Adrenal gland (tissue), 5 donors: ENCODE measurements around the gene PCK1.

ENCODE experiments used
- CTCF ChIP-seq, 6 experiments: fragments of 450-650 bp in 4 of 6; fragments of 200-600 bp in 2 of 6; sonication (generic) in 1 of 6; IDR thresholded peaks; 1 replicate in 5 of 6; 2 replicates in 1 of 6; pipeline versions ENCODE4 v1.5.1 to v1.8.0; 2016 to 2021; ENCODE audit warnings: antibody characterized with exemption in 6 of 6, mild to moderate bottlenecking in 2 of 6, moderate library complexity in 1 of 6
- POLR2A ChIP-seq, 2 donors: fragments of 450-650 bp; IDR thresholded peaks; one replicate each; pipeline ENCODE4 v1.6.1; 2017; ENCODE audit warnings: antibody characterized with exemption in 2 of 2, mild to moderate bottlenecking in 2 of 2, moderate library complexity in 1 of 2
- donor health status: DM: no; HTN: no; CAD: no.

- TF ChIP-seq CTCF (IDR thresholded peaks at IDR 0.05) (no peak), POLR2A (IDR thresholded peaks at IDR 0.05) (no peak)
Observed at GRCh38 chr20:57570920-57571319, 10.0 kb downstream of the PCK1 start.
